Glomerular visceral epithelial cell (primary cell): Measurements from ENCODE around the gene MAGEA2.
"Not testable (repeated sequence)": the region's sequence is repeated elsewhere in the genome, so short reads cannot be mapped to it uniquely, and the experiment has no call there.

Experiments used
- DNase-seq: peaks from one replicate; pipeline ENCODE4 v3.0.0-alpha.2; 2016; ENCODE audit errors: extremely low spot score

The MAGEA2 gene

GRCh38 chrX:152706500-152706899 is 47.1 kb downstream of the MAGEA2 start:
- not testable (repeated sequence) for DNase-seq

- not testable (repeated sequence) for DNase-seq
Measured at GRCh38 chrX:152700390-152700789, 53.3 kb downstream of the MAGEA2 start.
